Mesodermal cell (in vitro differentiated cells): ENCODE results near the gene NUDT14.

Source experiments
- H3K27ac ChIP-seq: 2 replicates; pipeline ENCODE4 v1.7.0; 2013; ENCODE audit warnings: mild to moderate bottlenecking, low read depth, low read length, moderate library complexity; ENCODE audit not compliant: severe bottlenecking
- H3K36me3 ChIP-seq: 2 replicates; pipeline ENCODE4 v1.7.1; 2013; ENCODE audit warnings: mild to moderate bottlenecking, low read length, moderate library complexity; ENCODE audit not compliant: control insufficient read depth, insufficient read depth
- H3K4me1 ChIP-seq: one replicate; pipeline ENCODE4 v1.7.1; 2013; ENCODE audit warnings: mild to moderate bottlenecking, low read length; ENCODE audit not compliant: insufficient read depth, control insufficient read depth, poor library complexity, severe bottlenecking
- H3K4me3 ChIP-seq: 2 replicates; pipeline ENCODE4 v1.7.0; 2013; ENCODE audit warnings: low read length, control low read depth, mild to moderate bottlenecking; ENCODE audit not compliant: insufficient read depth, poor library complexity, severe bottlenecking; ENCODE audit errors: extremely low read depth
- H3K9me3 ChIP-seq: 2 replicates; pipeline ENCODE4 v1.7.1; 2013; ENCODE audit warnings: mild to moderate bottlenecking, low read length, moderate library complexity; ENCODE audit not compliant: control insufficient read depth
- WGBS, 2 experiments: methylation state at CpG; one replicate each; pipeline ENCODE4 v1.1.5; 2013; ENCODE audit warnings: missing lambda C conversion rate in 2 of 2; ENCODE audit not compliant: insufficient coverage in 2 of 2; 5-methylcytosine and 5-hydroxymethylcytosine counted together

NUDT14 gene

DNA sequence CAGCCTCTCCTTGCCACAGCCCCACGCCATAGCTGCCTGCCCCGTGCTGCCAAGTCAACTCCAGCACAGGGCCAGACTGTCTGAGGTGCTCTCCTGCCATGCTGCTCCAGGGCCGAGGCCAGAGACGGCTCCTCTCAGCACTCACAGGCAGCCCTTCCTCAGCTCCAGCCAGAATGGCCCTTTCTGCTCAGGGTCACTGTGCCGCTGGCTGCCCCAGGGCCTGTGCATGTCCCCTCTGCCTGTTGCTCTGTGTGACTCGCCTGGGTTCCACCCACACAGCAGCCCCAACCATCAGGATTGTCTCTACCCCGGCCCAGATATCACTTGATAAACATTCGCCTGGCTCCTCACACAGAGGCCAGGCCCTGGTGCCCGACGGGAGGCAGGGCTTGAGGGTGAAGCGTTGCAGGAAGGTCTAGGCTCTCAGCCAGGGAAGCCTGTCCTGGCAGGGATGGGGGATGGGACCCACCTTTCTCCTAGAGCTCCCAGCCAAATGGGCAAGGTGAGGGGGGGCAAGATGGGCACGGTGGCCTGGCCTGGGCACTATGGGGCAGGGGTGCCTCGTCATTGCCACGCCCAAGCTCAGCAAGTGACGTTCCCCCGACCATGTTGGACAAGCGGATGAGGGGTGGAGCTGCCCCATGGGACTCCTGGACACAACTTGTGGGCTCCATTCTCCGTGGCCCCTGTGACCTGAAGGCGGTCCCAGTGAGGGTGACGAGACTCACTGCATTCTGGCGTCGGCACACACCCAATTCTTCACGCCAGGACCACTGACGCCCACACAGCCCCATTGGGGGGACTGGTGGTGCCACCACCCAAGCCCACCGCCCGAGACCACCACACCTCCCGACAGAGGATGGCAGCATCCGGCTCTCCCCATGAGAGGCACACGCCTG, 39.8 kb upstream of the NUDT14 start:
- no peak overlapping the region for H3K4me3 ChIP-seq
- H3K9me3 ChIP-seq, result no peaks in the 10 kb centered on the region
- peaks cover 70% of the 10 kb centered on the region for H3K36me3 ChIP-seq
- H3K4me1 ChIP-seq, result no peaks in the 10 kb centered on the region
- H3K27ac ChIP-seq, result no peak overlapping the region
- WGBS, 2 experiments, result 95% methylated on average over 23 to 29 of the region's 29 CpGs

DNA sequence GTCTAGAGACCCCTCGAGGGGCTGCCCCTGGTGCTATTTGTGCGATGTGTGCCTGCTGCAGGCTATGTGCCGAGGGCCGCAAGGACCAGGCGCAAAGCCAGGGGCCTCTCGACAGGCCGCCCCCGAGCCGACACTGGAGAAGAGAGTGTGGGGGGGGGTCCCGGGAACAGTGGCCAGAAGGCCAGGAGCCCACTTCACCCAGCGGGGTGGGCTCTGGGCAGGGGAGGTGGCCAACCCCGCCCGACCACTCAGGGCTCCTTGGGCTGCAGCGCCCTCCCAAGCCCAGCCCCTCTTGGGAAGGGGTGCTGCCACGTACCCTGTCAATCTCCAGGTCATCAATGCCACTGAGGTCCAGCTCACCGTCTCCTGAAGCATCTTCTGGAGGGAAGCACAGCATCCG, 38.6 kb upstream of the NUDT14 start:
- Histone ChIP-seq H3K4me3 (no peak overlapping the region), H3K9me3 (no peaks in the 10 kb centered on the region), H3K27ac (no peak overlapping the region), H3K36me3 (peaks cover 60% of the 10 kb centered on the region), H3K4me1 (no peaks in the 10 kb centered on the region)
- 93 to 96% methylated on average over 16 to 17 of the region's 17 CpGs for WGBS, 2 experiments

DNA sequence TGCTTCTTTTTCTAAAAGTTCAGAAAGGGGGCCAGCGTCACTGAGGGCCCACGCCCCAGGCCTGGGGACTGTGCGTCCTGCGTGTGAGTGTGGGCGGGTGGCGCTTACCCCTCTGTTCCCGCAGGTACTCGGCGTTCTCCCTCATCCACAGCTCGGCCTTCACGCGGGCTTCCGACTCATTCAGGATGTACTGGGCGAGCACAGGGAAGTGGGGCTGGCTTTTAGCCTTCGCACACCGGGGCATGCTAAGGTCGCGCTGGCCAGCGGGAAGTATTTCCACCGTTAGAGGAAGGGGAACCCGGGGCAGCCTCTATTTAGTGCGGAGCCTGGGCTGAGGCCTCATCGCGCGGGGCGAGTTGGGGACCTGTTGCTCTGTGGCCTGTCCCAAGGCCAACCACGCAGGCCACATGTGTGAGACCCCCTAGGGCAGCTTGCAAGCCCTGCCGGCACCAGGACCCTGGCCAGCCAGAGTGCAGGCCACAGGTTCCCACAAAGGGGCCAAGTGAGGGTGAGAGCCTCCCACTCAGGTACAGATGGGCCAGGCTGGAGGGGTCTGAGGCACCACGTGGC, 38.0 kb upstream of the NUDT14 start:
- H3K4me1 ChIP-seq, result no peaks in the 10 kb centered on the region
- peaks cover 55% of the 10 kb centered on the region for H3K36me3 ChIP-seq
- H3K27ac ChIP-seq, result no peak overlapping the region
- H3K9me3 ChIP-seq, result no peaks in the 10 kb centered on the region
- no peak overlapping the region for H3K4me3 ChIP-seq
- WGBS, 2 experiments, result 97 to 98% methylated on average over 29 of the region's 29 CpGs

DNA sequence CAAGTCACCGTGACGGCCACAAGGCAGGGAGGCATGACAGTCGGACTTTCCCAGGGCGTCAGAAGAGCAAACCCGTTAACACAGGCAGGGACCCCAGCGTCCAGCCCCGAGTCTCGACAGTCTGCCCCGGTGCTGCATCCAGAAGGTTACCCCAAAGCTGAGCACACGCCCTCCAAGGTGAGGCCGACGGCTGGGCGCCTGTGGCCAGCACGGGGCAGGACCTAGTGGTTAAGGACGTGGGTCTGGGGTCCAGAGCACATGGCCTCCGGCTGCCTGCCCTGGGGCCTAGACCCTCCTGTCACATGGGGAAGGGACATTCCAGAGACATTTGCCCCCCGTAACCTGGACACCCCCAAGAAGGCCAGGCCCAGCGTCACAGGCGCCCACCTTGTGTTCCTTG, 37.5 kb upstream of the NUDT14 start:
- H3K4me1 ChIP-seq, result no peaks in the 10 kb centered on the region
- no peak overlapping the region for H3K27ac ChIP-seq
- peaks cover 50% of the 10 kb centered on the region for H3K36me3 ChIP-seq
- H3K9me3 ChIP-seq, result no peaks in the 10 kb centered on the region
- WGBS, 2 experiments, result 96 to 99% methylated on average over 19 of the region's 19 CpGs
- no peak overlapping the region for H3K4me3 ChIP-seq

DNA sequence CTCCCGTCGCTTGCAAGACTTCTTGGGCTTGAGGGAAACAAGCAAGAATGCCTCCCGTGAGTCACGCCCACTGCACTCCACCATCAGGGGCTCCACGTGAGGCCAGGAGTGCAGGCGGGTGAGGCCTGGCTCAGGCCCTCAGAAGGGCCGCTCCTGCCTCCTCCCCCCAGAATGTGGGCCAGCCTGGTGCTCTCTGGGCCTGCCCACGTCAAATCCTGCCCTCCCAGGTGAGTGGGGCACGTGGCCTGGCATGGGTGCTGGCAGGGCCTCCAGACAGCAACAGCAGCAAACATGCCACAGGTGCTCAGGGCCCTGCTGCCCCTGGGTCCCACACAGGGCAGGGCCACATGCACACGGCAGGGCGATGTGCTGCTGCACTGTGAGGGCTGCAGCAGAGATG, 36.7 kb upstream of the NUDT14 start:
- no peaks in the 10 kb centered on the region for H3K9me3 ChIP-seq
- no peak overlapping the region for H3K27ac ChIP-seq
- peaks cover 42% of the 10 kb centered on the region for H3K36me3 ChIP-seq
- no peak overlapping the region for H3K4me3 ChIP-seq
- WGBS, 2 experiments, result 91 to 96% methylated on average over 11 of the region's 11 CpGs
- no peaks in the 10 kb centered on the region for H3K4me1 ChIP-seq

DNA sequence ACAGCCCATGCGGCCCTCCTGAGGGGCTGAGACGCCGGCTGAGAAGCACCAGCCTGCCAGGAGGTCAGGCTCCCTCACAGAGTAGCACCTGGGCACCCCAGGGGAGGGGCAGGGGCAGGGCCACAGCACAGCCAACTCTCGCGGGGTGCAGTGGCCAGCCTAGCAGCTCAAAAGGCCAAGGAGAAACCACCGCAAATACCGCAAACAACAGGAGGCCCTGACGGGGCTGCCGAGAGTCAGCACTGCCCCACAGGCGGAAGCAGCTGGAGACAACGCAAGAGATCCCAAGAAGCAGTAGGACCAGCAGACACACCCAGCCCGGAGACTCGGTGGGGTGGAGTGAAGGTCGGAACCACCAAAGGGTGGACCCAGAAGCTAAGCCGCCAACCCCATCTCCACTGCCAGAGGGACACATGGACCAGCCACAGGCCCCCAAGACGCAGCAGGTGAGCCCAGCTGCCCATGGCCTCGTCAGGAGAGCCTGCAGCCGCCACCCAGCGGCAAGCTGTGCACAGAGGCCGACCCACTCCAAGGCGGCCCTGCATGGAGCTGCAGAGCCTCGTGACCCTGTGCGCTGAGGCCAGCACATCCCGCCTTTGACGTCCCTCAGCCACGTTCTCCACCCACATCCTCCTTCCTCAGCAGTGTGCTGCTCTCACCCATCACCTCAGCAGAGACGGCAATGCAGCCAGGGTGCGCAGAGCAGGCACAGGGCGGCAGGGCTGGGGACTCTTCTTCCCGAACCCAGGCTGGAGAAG, 35.6 kb upstream of the NUDT14 start:
- Histone ChIP-seq H3K27ac (no peak overlapping the region), H3K4me1 (no peaks in the 10 kb centered on the region), H3K4me3 (no peak overlapping the region), H3K36me3 (peaks cover 39% of the 10 kb centered on the region), H3K9me3 (no peaks in the 10 kb centered on the region)
- 92% methylated on average over 24 to 30 of the region's 30 CpGs for WGBS, 2 experiments

DNA sequence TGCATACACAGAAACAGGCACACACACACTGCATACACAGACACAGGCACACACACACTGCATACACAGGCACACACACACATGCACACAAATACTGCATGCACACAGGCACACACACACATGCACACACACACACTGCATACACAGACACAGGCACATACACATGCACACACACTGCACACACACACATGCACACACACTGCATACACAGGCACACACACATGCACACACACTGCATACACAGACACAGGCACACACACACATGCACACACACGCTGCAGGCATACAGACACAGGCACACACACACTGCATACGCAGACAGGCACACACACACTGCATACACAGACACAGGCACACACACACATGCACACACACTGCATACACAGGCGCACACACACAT, 34.5 kb upstream of the NUDT14 start:
- Histone ChIP-seq H3K9me3 (no peaks in the 10 kb centered on the region), H3K27ac (no peak overlapping the region), H3K4me3 (no peak overlapping the region), H3K4me1 (no peaks in the 10 kb centered on the region), H3K36me3 (peaks cover 32% of the 10 kb centered on the region)
- 97 to 100% methylated on average over 1 to 3 of the region's 3 CpGs for WGBS, 2 experiments

DNA sequence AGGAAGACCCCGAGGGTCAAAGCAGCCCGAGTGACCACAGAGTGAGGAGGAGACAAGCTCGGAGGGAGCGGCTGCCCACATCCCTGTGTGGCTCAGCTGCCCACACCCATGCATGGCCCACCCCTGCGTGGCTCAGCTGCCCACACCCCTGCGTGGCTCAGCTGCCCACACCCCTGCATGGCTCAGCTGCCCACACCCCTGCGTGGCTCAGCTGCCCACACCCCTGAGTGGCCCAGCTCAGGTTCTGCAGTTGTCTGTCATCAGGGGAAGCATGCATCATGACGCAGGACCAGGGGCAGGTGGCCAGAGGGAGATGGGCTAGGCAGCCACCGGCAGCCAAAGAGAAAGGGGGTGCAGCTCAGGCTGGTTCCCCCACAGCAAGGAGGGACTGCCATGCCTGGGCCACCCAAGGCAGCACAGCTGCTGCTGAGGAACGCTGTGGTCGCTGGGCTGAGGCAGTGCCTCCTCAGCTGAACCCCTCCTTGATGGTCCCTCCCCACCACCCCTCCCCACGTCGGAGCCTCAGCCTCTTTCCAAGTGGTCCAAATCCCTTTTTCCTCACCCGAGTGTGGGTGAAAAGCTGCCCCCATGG, 33.3 kb upstream of the NUDT14 start:
- 91 to 97% methylated on average over 9 to 11 of the region's 14 CpGs for WGBS, 2 experiments
- Histone ChIP-seq H3K9me3 (no peaks in the 10 kb centered on the region), H3K4me3 (no peak overlapping the region), H3K4me1 (no peaks in the 10 kb centered on the region), H3K27ac (no peak overlapping the region), H3K36me3 (peaks cover 20% of the 10 kb centered on the region)

DNA sequence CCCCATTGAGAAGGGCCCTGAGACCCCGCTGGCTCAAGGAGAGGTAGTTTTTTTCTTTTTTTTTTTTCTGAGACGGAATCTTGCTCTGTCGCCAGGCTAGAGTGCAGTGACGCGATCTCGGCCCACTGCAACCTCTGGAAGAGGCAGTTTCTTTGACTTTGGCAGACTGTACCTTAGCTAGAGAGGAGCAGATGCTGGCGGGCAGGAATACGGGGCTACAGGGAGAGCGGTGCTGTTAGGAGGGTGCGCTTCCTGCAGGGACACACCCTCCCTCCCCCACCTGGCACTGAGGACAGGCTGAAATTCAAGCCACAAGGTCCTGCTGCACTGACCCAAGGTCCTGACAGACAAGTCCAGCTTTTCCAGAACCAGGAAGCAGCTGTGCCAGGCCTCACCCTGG, 32.2 kb upstream of the NUDT14 start:
- H3K36me3 ChIP-seq, result peaks cover 12% of the 10 kb centered on the region
- H3K27ac ChIP-seq, result no peak overlapping the region
- no peaks in the 10 kb centered on the region for H3K4me1 ChIP-seq
- H3K4me3 ChIP-seq, result no peak overlapping the region
- 94 to 98% methylated on average over 5 to 7 of the region's 10 CpGs for WGBS, 2 experiments
- no peaks in the 10 kb centered on the region for H3K9me3 ChIP-seq

DNA sequence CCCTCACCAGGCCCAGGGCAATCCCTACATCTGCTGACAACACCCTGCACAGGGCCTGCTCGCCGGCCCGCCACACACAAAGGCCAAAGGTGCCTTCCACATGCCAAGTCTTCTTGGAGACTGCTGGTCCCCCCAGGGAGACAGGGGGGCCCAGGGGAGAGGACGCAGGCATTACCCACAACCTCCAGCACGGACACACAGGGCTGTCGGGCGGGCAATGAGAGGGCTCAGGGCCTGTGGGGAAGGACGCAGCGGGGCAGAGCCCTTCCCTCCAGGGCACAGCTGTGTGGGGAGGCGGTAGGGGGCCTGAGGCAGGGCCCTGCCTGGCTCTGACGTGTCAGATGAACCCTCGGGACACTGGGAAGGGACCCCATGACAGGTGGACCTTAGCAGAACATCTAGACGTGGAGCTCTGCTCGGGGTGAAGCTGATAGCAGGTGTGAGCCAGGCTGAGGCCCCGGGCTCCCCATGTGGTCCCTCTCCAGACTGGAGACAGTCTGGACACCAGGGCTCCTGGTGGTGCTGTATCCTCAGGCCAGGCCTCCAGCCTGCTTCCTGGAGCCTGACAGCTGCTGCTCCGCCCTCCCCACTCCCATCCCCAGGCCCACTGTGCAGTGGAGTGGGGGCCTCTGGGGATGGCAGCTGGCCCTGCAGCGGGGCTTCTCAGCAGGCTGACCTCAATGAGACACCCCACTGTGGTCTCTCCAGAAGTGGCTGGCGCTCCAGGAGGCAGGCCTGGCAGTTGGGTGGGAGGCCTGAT, 31.6 kb upstream of the NUDT14 start:
- Histone ChIP-seq H3K4me3 (no peak overlapping the region), H3K9me3 (no peaks in the 10 kb centered on the region), H3K4me1 (no peaks in the 10 kb centered on the region), H3K36me3 (peaks cover 8% of the 10 kb centered on the region), H3K27ac (no peak overlapping the region)
- WGBS, 2 experiments, result 86 to 90% methylated on average over 15 to 17 of the region's 18 CpGs
